GM23338 (cell line): ENCODE measurements around the gene MAMSTR.
"Not testable (repeated sequence)": the region's sequence is repeated elsewhere in the genome, so short reads cannot be mapped to it uniquely, and the experiment has no call there.

ENCODE experiments used
- CREB1 ChIP-seq: fragments of 250-450 bp; sonication (Bioruptor Pico); IDR thresholded peaks from 2 replicates; pipeline ENCODE4 v1.5.0; 2020; ENCODE audit warnings: low read depth, mild to moderate bottlenecking, moderate library complexity
- EZH2 ChIP-seq: fragments of 200-600 bp; sonication (generic); IDR thresholded peaks from one replicate; pipeline ENCODE4 v1.8.0; 2017; ENCODE audit warnings: antibody characterized with exemption, mild to moderate bottlenecking, low read depth; ENCODE audit not compliant: unreplicated experiment
- EZH2phosphoT487 ChIP-seq: fragments of 200-600 bp; sonication (generic); IDR thresholded peaks from one replicate; pipeline ENCODE4 v1.8.1; 2018; ENCODE audit warnings: antibody characterized with exemption; ENCODE audit not compliant: unreplicated experiment
- JUNB ChIP-seq: IDR thresholded peaks from one replicate; pipeline ENCODE4 v1.6.1; 2016; ENCODE audit warnings: antibody characterized with exemption; ENCODE audit not compliant: unreplicated experiment
- POLR2AphosphoS5 ChIP-seq: IDR thresholded peaks from 2 replicates; pipeline ENCODE4 v1.6.1; 2016; ENCODE audit warnings: antibody characterized with exemption, low read depth
- STAT1 ChIP-seq: IDR thresholded peaks from one replicate; pipeline ENCODE4 v1.6.1; 2016; ENCODE audit warnings: antibody characterized with exemption; ENCODE audit not compliant: unreplicated experiment
- TF ChIP-seq, protein P1 (sequence below), 2 experiments: fragments of 200-600 bp in 1 of 2; sonication (generic) in 1 of 2; conservative IDR thresholded peaks; 2 replicates each; pipeline versions ENCODE4 v1.5.1 to v1.6.1; 2016 to 2017; ENCODE audit warnings: antibody characterized with exemption in 2 of 2, low read depth in 2 of 2, mild to moderate bottlenecking in 2 of 2, moderate library complexity in 1 of 2
- TF ChIP-seq, protein P2 (sequence below): IDR thresholded peaks from one replicate; pipeline ENCODE4 v1.6.1; 2018; ENCODE audit warnings: antibody characterized with exemption; ENCODE audit not compliant: unreplicated experiment

GRCh38 chr19:48693629-48694028 is 25.9 kb downstream of the MAMSTR start:
- TF ChIP-seq, protein P1, sequence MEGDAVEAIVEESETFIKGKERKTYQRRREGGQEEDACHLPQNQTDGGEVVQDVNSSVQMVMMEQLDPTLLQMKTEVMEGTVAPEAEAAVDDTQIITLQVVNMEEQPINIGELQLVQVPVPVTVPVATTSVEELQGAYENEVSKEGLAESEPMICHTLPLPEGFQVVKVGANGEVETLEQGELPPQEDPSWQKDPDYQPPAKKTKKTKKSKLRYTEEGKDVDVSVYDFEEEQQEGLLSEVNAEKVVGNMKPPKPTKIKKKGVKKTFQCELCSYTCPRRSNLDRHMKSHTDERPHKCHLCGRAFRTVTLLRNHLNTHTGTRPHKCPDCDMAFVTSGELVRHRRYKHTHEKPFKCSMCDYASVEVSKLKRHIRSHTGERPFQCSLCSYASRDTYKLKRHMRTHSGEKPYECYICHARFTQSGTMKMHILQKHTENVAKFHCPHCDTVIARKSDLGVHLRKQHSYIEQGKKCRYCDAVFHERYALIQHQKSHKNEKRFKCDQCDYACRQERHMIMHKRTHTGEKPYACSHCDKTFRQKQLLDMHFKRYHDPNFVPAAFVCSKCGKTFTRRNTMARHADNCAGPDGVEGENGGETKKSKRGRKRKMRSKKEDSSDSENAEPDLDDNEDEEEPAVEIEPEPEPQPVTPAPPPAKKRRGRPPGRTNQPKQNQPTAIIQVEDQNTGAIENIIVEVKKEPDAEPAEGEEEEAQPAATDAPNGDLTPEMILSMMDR (conservative IDR thresholded peaks at IDR 0.05; ENCODE audit: low read depth in 2 of 2) = not testable (repeated sequence)
- TF ChIP-seq CREB1 (CRISPR knock-in tag); POLR2AphosphoS5; EZH2; EZH2phosphoT487; STAT1; JUNB: not testable (repeated sequence)
- TF ChIP-seq, protein P2, sequence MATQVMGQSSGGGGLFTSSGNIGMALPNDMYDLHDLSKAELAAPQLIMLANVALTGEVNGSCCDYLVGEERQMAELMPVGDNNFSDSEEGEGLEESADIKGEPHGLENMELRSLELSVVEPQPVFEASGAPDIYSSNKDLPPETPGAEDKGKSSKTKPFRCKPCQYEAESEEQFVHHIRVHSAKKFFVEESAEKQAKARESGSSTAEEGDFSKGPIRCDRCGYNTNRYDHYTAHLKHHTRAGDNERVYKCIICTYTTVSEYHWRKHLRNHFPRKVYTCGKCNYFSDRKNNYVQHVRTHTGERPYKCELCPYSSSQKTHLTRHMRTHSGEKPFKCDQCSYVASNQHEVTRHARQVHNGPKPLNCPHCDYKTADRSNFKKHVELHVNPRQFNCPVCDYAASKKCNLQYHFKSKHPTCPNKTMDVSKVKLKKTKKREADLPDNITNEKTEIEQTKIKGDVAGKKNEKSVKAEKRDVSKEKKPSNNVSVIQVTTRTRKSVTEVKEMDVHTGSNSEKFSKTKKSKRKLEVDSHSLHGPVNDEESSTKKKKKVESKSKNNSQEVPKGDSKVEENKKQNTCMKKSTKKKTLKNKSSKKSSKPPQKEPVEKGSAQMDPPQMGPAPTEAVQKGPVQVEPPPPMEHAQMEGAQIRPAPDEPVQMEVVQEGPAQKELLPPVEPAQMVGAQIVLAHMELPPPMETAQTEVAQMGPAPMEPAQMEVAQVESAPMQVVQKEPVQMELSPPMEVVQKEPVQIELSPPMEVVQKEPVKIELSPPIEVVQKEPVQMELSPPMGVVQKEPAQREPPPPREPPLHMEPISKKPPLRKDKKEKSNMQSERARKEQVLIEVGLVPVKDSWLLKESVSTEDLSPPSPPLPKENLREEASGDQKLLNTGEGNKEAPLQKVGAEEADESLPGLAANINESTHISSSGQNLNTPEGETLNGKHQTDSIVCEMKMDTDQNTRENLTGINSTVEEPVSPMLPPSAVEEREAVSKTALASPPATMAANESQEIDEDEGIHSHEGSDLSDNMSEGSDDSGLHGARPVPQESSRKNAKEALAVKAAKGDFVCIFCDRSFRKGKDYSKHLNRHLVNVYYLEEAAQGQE = not testable (repeated sequence)
